Loucy (cell line): Measurements from ENCODE around the gene ACADS.

Experiments used
- CTCF ChIP-seq: fragments of 200-600 bp; sonication (generic); conservative IDR thresholded peaks from 2 replicates; pipeline ENCODE4 v1.5.1; 2014; ENCODE audit warnings: mild to moderate bottlenecking, antibody characterized with exemption, low read length
- EZH2phosphoT487 ChIP-seq: fragments of 200-600 bp; IDR thresholded peaks from 2 replicates; pipeline ENCODE4 v1.6.1; 2018; ENCODE audit warnings: antibody characterized with exemption, mild to moderate bottlenecking, moderate library complexity, borderline replicate concordance

GRCh38 chr12:120693848-120694247, 31.8 kb upstream of the ACADS start:
- TF ChIP-seq CTCF, result no peak
- no peak for TF ChIP-seq EZH2phosphoT487
